ENCODE measurements around the gene PRTFDC1. TPM values are rescaled to one million over a fixed set of nuclear protein-coding genes. Genes with fewer than 3 reads are reported as not detected.

Gene PRTFDC1
- total RNA-seq, 2 donors from 2014 or later = 14.5 to 18.3 TPM

- H3K4me3 ChIP-seq (ENCODE audit: low read length) = no peak overlapping the region
- no peaks in the 10 kb centered on the region for H3K36me3 ChIP-seq (ENCODE audit: control insufficient read depth, insufficient read depth, low read length)
- Mint-ChIP-seq H3K4me1 (peaks cover 7% of the 10 kb centered on the region), H3K4me3 (no peak overlapping the region), H3K9me3 (no peaks in the 10 kb centered on the region), H3K27ac (no peak overlapping the region), H3K36me3 (ENCODE audit: low read depth) (no peaks in the 10 kb centered on the region), H3K27me3 (ENCODE audit: insufficient read depth) (no peaks in the 10 kb centered on the region)
- no CpG with 5 or more reads among the region's 1 CpG for WGBS, 2 experiments (ENCODE audit: insufficient coverage in 1 of 2, insufficient read length in 1 of 2)
- DNase-seq = no peak
- no peak overlapping the region for H3K27ac ChIP-seq (ENCODE audit: low read depth, low read length)
- H3K9me3 ChIP-seq (ENCODE audit: control insufficient read depth, low read length) = no peaks in the 10 kb centered on the region
- H3K27me3 ChIP-seq (ENCODE audit: control insufficient read depth, insufficient read depth, low read length, poor library complexity, severe bottlenecking) = no peaks in the 10 kb centered on the region
- no peaks in the 10 kb centered on the region for H3K4me1 ChIP-seq (ENCODE audit: control insufficient read depth, insufficient read depth, low read length)
- no peak for TF ChIP-seq CTCF (conservative IDR thresholded peaks at IDR 0.05)
- no peak overlapping the region for H3K9ac ChIP-seq (ENCODE audit: extremely low read depth, low read length, poor library complexity, severe bottlenecking)
Observed at GRCh38 chr10:24889639-24890038, 62.8 kb downstream of the PRTFDC1 start.

GRCh38 chr10:24887855-24888231 lies 64.6 kb downstream of the PRTFDC1 start:
- Mint-ChIP-seq H3K27ac (no peak overlapping the region), H3K36me3 (ENCODE audit: low read depth) (no peaks in the 10 kb centered on the region), H3K27me3 (ENCODE audit: insufficient read depth) (no peaks in the 10 kb centered on the region), H3K4me1 (peaks cover 7% of the 10 kb centered on the region), H3K4me3 (no peak overlapping the region), H3K9me3 (no peaks in the 10 kb centered on the region)
- H3K9me3 ChIP-seq (ENCODE audit: control insufficient read depth, low read length) = no peaks in the 10 kb centered on the region
- WGBS, 2 experiments (ENCODE audit: insufficient coverage in 1 of 2, insufficient read length in 1 of 2) = 88 to 100% methylated on average over 1 to 2 of the region's 2 CpGs
- TF ChIP-seq CTCF (conservative IDR thresholded peaks at IDR 0.05) = no peak
- H3K27ac ChIP-seq (ENCODE audit: low read depth, low read length) = no peak overlapping the region
- H3K36me3 ChIP-seq (ENCODE audit: control insufficient read depth, insufficient read depth, low read length) = no peaks in the 10 kb centered on the region
- no peaks in the 10 kb centered on the region for H3K27me3 ChIP-seq (ENCODE audit: control insufficient read depth, insufficient read depth, low read length, poor library complexity, severe bottlenecking)
- no peaks in the 10 kb centered on the region for H3K4me1 ChIP-seq (ENCODE audit: control insufficient read depth, insufficient read depth, low read length)
- H3K9ac ChIP-seq (ENCODE audit: extremely low read depth, low read length, poor library complexity, severe bottlenecking) = no peak overlapping the region
- DNase-seq = no peak
- no peak overlapping the region for H3K4me3 ChIP-seq (ENCODE audit: low read length)

- Histone ChIP-seq H3K27me3 (ENCODE audit: control insufficient read depth, insufficient read depth, low read length, poor library complexity, severe bottlenecking) (no peaks in the 10 kb centered on the region), H3K36me3 (ENCODE audit: control insufficient read depth, insufficient read depth, low read length) (no peaks in the 10 kb centered on the region), H3K9me3 (ENCODE audit: control insufficient read depth, low read length) (no peaks in the 10 kb centered on the region), H3K9ac (ENCODE audit: extremely low read depth, low read length, poor library complexity, severe bottlenecking) (no peak overlapping the region), H3K4me3 (ENCODE audit: low read length) (no peak overlapping the region), H3K27ac (ENCODE audit: low read depth, low read length) (no peak overlapping the region), H3K4me1 (ENCODE audit: control insufficient read depth, insufficient read depth, low read length) (no peaks in the 10 kb centered on the region)
- Mint-ChIP-seq H3K4me1 (peaks cover 7% of the 10 kb centered on the region), H3K4me3 (no peak overlapping the region), H3K27me3 (ENCODE audit: insufficient read depth) (no peaks in the 10 kb centered on the region), H3K27ac (no peak overlapping the region), H3K36me3 (ENCODE audit: low read depth) (peaks cover 7% of the 10 kb centered on the region), H3K9me3 (no peaks in the 10 kb centered on the region)
- TF ChIP-seq CTCF (conservative IDR thresholded peaks at IDR 0.05) = no peak
- DNase-seq = peak; percentile 47
- 72 to 83% methylated on average over 2 to 5 of the region's 5 CpGs for WGBS, 2 experiments (ENCODE audit: insufficient coverage in 1 of 2, insufficient read length in 1 of 2)
Observed at GRCh38 chr10:24886290-24886680, 66.1 kb downstream of the PRTFDC1 start.

Data from endodermal cell (in vitro differentiated cells).